GM19463 (cell line): ENCODE data around the gene BTG4.

Experiments used
- ATAC-seq: cut with Tn5 transposase; IDR thresholded peaks from one replicate; pipeline ENCODE4 v1.9.1; 2021; ENCODE audit warnings: mild to moderate bottlenecking, moderate library complexity; ENCODE audit not compliant: unreplicated experiment

BTG4 gene

DNA sequence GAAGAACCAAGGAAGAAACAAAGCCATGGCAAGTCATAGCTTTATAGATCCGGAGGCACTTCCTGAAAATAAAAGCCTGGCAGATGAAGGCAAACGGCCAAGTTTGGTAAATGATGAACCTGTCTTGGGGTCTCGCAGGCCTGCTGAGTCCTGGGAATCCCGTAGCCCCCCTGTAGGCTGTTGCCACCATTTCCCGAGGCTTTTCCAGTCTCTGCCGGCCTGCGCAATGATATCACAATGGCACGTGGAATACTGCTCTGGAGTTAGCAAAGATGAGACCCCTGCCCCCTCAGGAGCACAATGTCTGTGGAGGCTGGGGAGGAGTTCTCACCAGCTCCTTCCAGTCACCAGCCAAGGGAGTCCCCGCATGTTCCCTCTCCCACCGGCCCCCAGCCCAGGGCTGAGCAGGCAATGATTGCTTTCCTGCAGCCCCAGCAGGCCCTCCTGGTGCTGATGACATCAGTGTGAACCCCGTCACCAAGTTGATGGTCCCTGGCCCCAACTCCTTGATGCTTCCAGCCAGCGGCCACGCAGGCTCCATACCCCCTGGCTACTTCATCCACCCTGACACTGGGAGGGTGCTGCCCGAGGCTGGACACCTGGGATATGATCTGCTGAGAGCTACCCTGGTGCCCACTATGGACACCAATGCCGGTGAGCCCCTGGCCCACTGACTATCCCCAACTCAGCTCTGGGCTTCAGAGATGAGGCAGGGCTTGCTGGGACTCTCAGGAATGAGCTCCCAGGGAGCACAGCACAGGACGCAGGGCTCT lies 55.9 kb downstream of the BTG4 start:
- ATAC-seq, result no peak

DNA sequence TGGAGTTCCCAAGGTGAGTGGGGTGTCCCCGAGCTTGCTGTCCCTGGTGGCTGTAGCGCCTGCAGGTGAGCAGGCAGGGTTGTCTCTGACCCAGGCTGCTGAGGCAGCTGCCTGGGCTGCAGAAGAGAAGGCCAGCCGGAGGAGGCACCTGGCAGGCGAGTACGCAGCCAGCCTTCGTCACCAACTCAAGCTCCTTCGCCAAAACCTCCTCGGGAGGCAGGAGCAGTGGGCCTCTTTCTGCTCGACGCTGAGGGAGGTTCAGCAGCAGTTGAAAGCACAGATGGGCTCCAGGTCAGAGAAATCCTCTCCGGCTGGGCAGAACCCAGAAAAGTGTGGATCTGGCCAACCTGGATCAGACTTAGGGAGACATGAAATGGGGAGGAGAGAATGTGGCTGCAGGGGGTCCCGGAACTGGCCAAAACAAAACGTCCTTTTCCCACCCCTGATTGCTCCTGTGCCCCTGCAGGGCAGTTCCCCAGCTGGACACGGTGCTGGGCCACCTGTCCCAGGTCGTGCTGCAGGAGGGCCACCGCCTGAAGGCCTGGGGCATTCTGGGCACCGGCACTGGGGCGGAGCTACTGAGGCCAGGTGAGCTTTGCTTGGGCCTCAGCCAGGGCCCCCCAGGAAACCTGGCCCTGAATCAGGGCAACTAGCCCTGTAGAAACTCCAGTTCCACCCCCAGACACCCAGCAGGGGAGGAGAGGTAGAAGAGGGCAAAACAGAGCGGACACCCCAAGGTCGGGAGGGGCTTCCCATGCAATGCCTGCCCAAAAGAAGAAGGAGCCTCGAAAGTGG lies 56.7 kb downstream of the BTG4 start:
- ATAC-seq, result no peak

DNA sequence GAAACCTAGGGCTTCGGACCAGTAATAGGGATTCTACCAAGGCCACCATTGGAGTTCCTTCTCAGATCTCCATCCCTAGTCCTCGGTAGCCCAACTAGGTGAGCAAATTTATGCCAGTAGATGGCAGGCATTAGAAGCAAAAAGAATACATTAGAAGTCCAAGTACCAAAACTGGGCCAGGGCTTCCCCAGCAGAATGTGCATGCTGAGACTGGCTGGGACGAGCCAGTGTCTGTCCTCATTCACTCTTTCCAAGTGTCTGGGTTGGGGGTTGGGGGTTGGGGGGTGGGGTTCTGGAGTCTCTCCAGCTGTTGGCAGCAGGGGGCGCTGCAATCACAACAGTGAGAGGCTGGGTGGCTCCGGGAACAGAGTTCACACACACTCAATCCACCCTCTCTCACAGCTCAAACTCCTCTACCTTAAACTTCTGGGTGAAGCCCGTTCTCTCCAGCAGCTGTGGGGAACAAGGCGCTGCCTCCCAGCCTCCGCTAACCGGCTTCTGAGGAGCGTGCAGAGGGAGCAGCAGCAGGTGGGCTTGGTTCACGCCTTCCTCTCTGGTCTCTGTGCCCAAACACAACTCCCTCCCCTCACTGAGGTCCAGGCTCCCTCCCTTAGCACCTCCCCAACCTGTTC lies 57.5 kb downstream of the BTG4 start:
- ATAC-seq, result no peak

DNA sequence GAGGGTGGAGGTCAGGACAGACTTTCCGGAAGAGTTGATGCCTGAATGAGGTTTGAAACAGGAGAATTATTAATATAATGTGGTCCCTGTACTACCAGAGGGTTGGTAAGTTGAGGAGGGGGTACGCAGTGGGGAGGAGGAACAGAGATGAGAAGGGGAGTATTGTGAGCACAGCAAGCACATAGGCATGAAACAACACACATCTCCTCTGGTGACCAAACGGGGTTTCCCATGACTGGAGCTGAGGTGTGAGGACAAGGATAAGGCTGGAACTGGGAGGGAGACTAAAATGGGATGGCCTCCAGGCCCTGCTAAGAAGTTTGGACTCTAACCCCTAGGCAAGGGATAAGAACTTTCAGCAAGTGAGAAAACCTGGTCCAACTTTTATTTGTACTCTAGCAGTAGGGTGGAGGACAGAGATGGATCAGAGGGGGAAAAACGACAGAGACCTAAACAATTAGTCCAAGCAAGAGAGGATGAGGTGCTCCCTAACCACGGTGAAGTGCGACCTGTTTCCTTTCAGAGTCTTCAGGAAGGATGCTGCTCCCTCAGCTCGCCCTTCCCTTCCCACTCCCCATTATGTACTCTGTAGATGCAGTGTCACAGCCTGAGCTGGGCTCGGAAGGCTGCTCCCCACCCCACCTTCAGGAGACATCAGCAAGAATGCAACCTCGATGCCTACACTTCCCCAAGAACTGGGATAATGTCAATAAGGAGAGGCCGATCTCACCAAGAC lies 59.2 kb downstream of the BTG4 start:
- ATAC-seq, result no peak

DNA sequence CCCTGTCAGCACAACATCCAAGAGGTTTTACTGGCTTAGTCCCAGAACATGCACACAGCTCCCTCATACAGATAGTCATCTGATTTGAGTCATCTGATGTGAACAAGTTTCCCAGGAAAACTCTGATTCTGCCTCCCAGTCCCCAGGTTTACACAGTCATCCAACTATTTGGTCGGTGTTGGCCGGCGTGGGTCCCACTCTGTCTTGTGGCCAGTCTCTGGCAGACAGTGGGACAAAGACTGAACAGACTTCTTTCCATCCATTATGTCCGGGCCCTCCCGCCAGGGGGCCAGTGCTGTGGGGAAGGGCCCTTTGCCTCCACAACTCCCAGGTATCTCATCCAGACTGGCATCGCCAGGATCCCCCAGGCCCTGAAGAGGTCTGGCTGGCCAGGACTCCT lies 60.0 kb downstream of the BTG4 start:
- no peak for ATAC-seq

DNA sequence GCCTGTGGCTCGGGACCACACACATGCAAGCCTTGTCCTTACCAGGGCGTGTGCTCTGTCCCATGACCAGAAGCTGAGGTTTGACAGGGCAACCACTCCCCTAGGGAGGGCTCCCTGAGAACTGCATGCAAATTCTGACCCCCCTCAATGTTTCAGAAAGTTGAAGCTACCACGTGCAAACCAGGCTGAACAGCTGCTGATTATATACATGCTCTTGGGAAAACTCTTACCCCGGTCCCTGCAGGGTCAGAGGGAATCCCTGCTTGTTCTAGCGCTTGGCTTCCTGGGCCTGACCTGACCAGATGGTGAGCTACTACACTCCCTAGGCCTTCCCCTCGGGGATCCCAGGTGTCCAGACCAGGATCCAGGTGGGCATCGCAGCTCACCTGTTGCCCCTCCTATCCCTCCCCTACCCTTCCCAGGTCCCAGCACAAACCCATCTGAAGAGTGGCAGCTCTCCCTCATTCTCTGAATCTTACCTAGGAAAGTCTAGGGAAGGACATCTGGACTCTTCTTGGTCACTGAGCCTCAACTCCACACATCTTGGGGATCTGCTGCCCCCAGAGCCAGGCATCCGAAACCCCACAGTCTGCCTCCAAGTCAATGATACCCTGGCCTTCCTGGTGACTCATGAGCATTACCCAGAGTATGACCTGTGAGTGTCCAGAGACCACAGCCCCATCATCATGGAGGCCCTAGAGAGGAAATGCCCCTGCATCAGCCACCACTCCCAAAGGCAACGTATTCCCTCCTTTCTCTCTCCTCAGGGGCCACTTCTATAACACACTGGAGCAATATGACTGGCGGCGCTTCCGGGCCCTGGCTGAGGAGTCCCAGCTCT lies 61.5 kb downstream of the BTG4 start:
- peak; percentile 88 for ATAC-seq

DNA sequence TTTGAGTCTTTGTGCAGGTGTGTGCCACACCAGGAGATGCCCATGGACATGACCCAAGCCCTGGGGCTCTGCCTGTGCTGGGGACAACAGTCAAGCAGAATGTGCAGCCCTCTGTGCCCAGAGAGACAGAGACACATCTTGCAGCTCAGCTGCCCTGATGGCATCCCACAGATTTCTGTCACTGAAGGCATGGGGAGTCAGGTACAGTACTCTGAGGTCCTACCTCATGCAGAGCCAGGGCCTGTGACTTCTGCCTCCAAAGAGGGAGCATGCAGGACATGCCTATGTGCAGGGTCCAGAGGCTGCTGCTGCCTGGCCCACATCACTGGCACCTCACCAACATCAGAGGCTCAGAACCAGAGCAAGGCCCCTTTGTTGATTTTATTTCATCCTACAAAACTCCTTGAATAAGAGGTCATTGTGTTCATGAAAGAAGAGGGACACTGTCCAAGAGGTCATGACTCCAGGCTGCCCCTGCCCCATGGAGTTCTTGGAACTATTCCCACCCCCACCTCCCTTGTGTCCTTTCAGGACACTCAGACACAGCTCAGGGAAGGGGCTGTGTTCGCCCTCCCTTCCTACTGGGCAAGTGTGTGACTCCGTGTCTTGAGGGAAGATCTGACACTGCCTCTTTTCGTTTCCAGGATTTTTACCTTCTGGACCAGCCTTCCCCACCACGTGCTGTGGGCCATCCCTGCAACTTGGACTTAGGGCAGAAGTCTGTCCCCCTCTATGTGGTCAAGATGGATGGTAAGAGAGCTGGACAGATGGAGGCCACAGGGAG lies 62.3 kb downstream of the BTG4 start:
- no peak for ATAC-seq

DNA sequence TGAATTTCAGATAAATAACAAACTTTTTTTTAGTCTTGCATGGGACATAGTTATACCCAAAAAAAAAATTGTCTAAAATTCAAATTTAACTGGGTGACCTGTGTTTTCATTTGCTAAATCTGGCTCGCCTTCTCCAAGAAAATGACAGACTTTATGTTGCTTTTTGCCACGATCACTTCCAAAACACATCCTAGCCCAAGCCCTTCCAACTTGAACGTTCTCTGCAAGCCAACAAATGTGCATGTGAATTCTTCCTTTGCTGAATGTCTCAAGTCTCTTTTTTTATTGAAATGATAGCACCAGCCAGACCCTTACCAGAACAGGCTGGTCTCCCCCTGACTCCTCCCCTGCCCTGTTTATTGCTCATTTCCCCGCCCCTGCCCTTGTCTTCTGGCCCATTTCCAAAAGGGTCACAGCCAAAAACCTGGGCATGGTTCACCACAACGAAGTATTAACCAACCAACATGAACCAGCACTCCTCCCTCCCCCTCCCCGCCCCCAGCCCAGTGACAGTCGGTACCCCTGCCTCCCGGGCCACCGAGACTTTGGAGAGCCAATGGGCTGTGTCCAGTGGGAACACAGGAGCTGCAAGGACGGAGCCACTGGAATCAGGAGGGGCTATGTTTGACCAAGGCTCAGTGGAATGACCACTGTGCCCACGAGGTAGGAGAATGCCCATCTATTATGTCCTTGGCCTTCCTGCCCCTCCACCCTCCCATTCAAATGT lies 63.2 kb downstream of the BTG4 start:
- no peak for ATAC-seq

DNA sequence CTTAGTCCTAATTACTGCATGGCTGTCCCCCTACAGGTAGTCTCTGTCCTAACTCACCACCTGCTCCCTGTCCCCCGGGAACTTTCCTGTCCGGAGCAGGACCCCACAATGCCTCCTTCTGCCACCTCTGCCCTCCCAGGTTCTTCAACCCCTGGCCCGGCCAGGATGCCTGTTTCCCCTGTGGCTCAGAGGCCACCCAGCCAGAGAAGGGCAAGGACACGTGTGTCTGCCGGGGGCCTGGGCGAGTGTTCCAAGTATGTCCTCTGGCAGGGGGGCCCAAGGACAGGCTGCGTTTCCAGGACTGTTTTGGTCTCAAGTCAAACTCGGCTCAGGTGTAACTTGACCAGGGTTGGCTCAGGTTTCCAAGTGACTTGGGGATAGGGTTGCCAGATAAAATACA lies 63.8 kb downstream of the BTG4 start:
- ATAC-seq, result no peak

DNA sequence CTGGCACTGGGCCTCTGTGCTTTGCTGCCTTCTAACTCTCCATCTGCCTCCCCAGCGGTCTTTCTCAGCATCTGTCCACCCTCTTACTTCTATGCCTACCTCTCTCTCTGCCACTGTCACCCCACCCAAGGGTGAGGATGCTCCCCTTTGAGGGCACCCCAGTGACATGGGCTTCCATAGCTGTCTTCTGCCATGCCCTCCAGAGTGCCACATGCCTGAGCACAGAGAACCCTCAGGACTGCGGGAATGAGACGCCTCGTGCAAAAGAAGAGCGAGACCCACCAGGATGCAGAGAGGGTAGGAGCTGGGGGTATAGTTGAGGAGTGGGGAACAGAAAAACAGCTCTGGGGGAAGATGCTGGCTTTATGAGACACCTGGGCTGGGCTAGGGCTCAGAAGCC lies 64.3 kb downstream of the BTG4 start:
- ATAC-seq, result no peak

DNA sequence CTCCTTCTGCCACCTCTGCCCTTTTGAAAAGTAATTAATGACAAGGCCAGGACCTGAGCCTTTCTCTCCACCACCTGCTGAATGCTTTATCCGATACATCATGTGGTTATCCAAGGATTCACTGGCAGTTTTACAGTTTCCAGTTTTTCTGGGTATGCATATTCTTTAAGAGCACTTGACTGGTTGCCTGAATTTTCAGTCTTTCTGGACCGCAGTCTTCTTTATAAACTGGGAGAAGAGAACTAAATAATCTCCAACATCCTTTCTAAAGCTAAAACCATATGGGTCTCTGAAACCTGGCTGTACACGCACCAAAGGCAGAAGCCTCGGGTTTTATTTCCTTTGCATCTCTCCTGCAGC lies 65.1 kb downstream of the BTG4 start:
- ATAC-seq, result no peak

DNA sequence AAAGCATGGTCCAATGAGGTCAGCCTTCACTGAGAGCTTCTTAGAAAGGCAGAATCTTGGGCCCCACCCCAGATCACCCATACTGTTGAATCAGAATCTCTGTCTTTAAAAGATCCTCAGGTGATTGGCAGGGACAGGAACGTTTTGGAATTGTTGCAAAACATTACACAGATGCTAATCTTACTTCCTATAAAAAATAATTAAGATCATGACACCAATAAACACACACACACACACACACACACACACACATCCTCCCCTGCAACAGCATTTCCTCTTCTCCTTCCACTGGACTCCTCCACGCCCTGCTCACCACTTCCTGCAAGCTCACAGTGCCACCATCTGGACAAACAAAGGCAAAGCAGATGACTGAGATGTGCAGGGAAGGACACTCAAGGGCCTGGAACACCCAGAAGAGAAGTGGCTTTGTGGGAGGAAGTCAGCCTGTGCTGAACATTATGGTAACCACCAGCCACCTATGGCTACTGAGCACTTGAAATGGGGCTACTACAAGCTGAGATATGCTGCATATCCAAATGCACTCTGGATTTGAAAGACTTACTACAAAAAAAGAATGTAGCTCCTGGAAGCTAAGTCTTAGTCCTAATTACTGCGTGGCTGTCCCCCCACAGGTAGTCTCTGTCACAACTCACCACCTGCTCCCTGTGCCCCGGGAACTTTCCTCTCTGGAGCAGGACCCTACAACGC lies 65.6 kb downstream of the BTG4 start:
- peak; percentile 76 for ATAC-seq

DNA sequence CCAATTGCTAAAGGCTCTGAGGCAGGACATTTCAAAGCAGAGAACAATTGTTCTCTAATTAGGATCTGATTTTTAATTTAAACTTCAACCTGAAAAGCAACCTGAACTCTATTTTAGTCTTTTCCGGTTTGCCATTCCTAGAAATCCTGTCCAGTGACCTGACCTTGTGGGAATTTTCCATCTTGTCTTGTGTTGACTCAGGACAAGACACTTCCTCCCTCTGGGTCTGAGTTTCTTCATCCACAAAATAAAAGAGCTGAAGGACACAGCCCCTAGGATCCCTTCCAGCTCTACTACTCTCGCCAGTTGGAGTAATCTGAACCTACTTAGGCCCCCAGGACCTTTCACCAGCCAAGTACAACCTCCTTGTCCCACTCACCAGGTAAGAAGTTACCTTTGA lies 66.6 kb downstream of the BTG4 start:
- no peak for ATAC-seq
